Hepatocyte (in vitro differentiated cells): Measurements from ENCODE around the gene UBE2G1. TPM values are rescaled to one million over a fixed set of nuclear protein-coding genes. Genes with fewer than 3 reads are reported as not detected.

Source experiments
- DNase-seq: peaks from one replicate; pipeline ENCODE4 v3.0.0-alpha.2; 2016; ENCODE audit warnings: low spot score
- H2AFZ ChIP-seq: fragments of 200-600 bp; sonication (generic); 2 replicates; pipeline ENCODE4 v1.6.0; 2016; ENCODE audit warnings: antibody characterized with exemption, mild to moderate bottlenecking
- H3K27ac ChIP-seq: fragments of 200-600 bp; sonication (generic); 2 replicates; pipeline ENCODE4 v1.5.1; 2016; ENCODE audit warnings: mild to moderate bottlenecking
- H3K27me3 ChIP-seq: fragments of 200-600 bp; sonication (generic); 2 replicates; pipeline ENCODE4 v1.6.1; 2016
- H3K36me3 ChIP-seq: fragments of 200-600 bp; sonication (generic); replicated peaks from 2 replicates; pipeline ENCODE4 v1.5.1; 2016; ENCODE audit warnings: low read depth; ENCODE audit not compliant: insufficient read depth
- H3K4me1 ChIP-seq: fragments of 200-600 bp; sonication (generic); 2 replicates; pipeline ENCODE4 v1.5.1; 2016; ENCODE audit warnings: mild to moderate bottlenecking, moderate library complexity; ENCODE audit not compliant: insufficient read depth
- H3K4me2 ChIP-seq: fragments of 200-600 bp; sonication (generic); 2 replicates; pipeline ENCODE4 v1.6.0; 2016
- H3K4me3 ChIP-seq: fragments of 200-600 bp; sonication (generic); 2 replicates; pipeline ENCODE4 v1.5.1; 2016; ENCODE audit warnings: mild to moderate bottlenecking
- H3K79me2 ChIP-seq: fragments of 200-600 bp; sonication (generic); 2 replicates; pipeline ENCODE4 v1.6.0; 2017; ENCODE audit warnings: mild to moderate bottlenecking
- H3K9me2 ChIP-seq: fragments of 200-600 bp; sonication (generic); replicated peaks from 2 replicates; pipeline ENCODE4 v1.6.0; 2017; ENCODE audit warnings: mild to moderate bottlenecking; ENCODE audit not compliant: insufficient read depth
- H3K9me3 ChIP-seq: fragments of 200-600 bp; sonication (generic); 2 replicates; pipeline ENCODE4 v1.5.1; 2016; ENCODE audit warnings: low read depth, mild to moderate bottlenecking
- H4K20me1 ChIP-seq: fragments of 200-600 bp; sonication (generic); 2 replicates; pipeline ENCODE4 v1.6.0; 2016; ENCODE audit warnings: mild to moderate bottlenecking; ENCODE audit not compliant: insufficient read depth, poor library complexity, severe bottlenecking
- EZH2 ChIP-seq: fragments of 200-600 bp; sonication (generic); IDR thresholded peaks from 2 replicates; pipeline ENCODE4 v1.6.1; 2016; ENCODE audit warnings: antibody characterized with exemption, mild to moderate bottlenecking, borderline replicate concordance
- EZH2phosphoT487 ChIP-seq: fragments of 200-600 bp; sonication (generic); IDR thresholded peaks from one replicate; pipeline ENCODE4 v1.6.1; 2018; ENCODE audit warnings: antibody characterized with exemption, mild to moderate bottlenecking, low read depth, moderate library complexity; ENCODE audit not compliant: unreplicated experiment, severe bottlenecking
- WGBS: methylation state at CpG from one replicate; pipeline ENCODE4 v1.1.6; 2016; ENCODE audit warnings: low lambda C conversion rate; ENCODE audit errors: missing lambda C conversion rate; 5-methylcytosine and 5-hydroxymethylcytosine counted together
- polyA plus RNA-seq: library from polyadenylated mRNA; unstranded; fragments of >200 nt; fragmentation: Nextera tagmentation; extraction: Ambion mirVana; gene quantifications from 2 replicates; pipeline ENCODE4 v1.2.1, GENCODE V29; 2016
- total RNA-seq: library from RNA; depleted of rRNA; stranded (reverse); fragments of >200 nt; gene quantifications from 2 replicates; pipeline ENCODE4 v1.2.3, GENCODE V29; 2014
- TF ChIP-seq, protein P1 (sequence below): fragments of 200-600 bp; sonication (generic); IDR thresholded peaks from 2 replicates; pipeline ENCODE4 v1.5.1; 2016; ENCODE audit warnings: antibody characterized with exemption, mild to moderate bottlenecking; ENCODE audit not compliant: poor library complexity

Gene UBE2G1
- total and polyA plus RNA-seq, 2 experiments from 2014 or later, result 65.1 to 78.8 TPM

DNA sequence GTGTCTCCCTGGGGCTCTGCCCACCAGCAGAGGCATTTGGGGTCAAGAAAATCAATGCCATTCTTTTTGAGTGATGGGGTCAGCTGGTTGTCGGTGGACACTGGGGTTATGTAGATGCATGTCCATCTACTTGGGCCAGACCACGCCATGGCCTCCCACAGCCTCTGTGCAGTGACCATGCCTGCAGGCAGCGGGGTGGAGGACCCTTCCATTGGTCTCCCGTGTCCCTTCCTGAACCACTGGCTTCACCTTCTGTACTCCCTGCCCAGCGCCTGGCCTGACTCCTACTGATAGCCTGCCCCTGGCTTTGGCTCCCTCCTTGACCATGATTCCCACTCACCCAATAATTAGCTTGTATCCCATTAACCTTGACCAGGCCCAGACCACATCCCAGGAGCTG lies 39.2 kb upstream of the UBE2G1 start:
- H2AFZ ChIP-seq, result no peak overlapping the region
- 90% methylated on average over 5 of the region's 5 CpGs for WGBS
- no peaks in the 10 kb centered on the region for H3K4me1 ChIP-seq
- no peaks in the 10 kb centered on the region for H3K36me3 ChIP-seq
- no peak overlapping the region for H3K27ac ChIP-seq
- H3K4me2 ChIP-seq, result no peak overlapping the region
- no peak overlapping the region for H3K4me3 ChIP-seq
- no peak for DNase-seq
- no peaks in the 10 kb centered on the region for H3K27me3 ChIP-seq
- H3K9me2 ChIP-seq, result no peaks in the 10 kb centered on the region
- no peaks in the 10 kb centered on the region for H3K79me2 ChIP-seq
- no peak for TF ChIP-seq EZH2
- TF ChIP-seq EZH2phosphoT487, result no peak
- TF ChIP-seq, protein P1, sequence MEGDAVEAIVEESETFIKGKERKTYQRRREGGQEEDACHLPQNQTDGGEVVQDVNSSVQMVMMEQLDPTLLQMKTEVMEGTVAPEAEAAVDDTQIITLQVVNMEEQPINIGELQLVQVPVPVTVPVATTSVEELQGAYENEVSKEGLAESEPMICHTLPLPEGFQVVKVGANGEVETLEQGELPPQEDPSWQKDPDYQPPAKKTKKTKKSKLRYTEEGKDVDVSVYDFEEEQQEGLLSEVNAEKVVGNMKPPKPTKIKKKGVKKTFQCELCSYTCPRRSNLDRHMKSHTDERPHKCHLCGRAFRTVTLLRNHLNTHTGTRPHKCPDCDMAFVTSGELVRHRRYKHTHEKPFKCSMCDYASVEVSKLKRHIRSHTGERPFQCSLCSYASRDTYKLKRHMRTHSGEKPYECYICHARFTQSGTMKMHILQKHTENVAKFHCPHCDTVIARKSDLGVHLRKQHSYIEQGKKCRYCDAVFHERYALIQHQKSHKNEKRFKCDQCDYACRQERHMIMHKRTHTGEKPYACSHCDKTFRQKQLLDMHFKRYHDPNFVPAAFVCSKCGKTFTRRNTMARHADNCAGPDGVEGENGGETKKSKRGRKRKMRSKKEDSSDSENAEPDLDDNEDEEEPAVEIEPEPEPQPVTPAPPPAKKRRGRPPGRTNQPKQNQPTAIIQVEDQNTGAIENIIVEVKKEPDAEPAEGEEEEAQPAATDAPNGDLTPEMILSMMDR, result no peak
- no peaks in the 10 kb centered on the region for H4K20me1 ChIP-seq
- no peaks in the 10 kb centered on the region for H3K9me3 ChIP-seq

- Histone ChIP-seq H3K4me2 (no peak overlapping the region), H3K4me3 (no peak overlapping the region), H3K79me2 (no peaks in the 10 kb centered on the region), H3K9me3 (no peaks in the 10 kb centered on the region), H4K20me1 (no peaks in the 10 kb centered on the region), H3K4me1 (no peaks in the 10 kb centered on the region), H3K36me3 (no peaks in the 10 kb centered on the region), H3K27ac (no peak overlapping the region), H3K9me2 (no peaks in the 10 kb centered on the region), H3K27me3 (no peaks in the 10 kb centered on the region), H2AFZ (no peak overlapping the region)
- no peak for DNase-seq
- no peak for TF ChIP-seq EZH2phosphoT487
- TF ChIP-seq, protein P1, result no peak
- no peak for TF ChIP-seq EZH2
- 81% methylated on average over 7 of the region's 7 CpGs for WGBS
These were observed 38.7 kb upstream of the UBE2G1 start for GRCh38 chr17:4405038-4405669.

- no peaks in the 10 kb centered on the region for H3K27me3 ChIP-seq
- H3K4me3 ChIP-seq, result no peak overlapping the region
- TF ChIP-seq EZH2phosphoT487, result no peak
- TF ChIP-seq, protein P1, result no peak
- no peak for TF ChIP-seq EZH2
- no peak overlapping the region for H2AFZ ChIP-seq
- no peaks in the 10 kb centered on the region for H4K20me1 ChIP-seq
- no peak overlapping the region for H3K27ac ChIP-seq
- WGBS, result 93% methylated on average over 6 of the region's 6 CpGs
- H3K79me2 ChIP-seq, result no peaks in the 10 kb centered on the region
- DNase-seq, result no peak
- no peaks in the 10 kb centered on the region for H3K4me1 ChIP-seq
- no peaks in the 10 kb centered on the region for H3K9me3 ChIP-seq
- no peaks in the 10 kb centered on the region for H3K9me2 ChIP-seq
- H3K36me3 ChIP-seq, result no peaks in the 10 kb centered on the region
- H3K4me2 ChIP-seq, result no peak overlapping the region
These were observed 31.4 kb upstream of the UBE2G1 start for GRCh38 chr17:4397840-4398239.

GRCh38 chr17:4395111-4395478 lies 28.6 kb upstream of the UBE2G1 start:
- Histone ChIP-seq H3K4me3 (no peak overlapping the region), H3K36me3 (no peaks in the 10 kb centered on the region), H3K9me2 (no peaks in the 10 kb centered on the region), H3K27me3 (no peaks in the 10 kb centered on the region), H3K4me2 (no peak overlapping the region), H3K27ac (no peak overlapping the region), H3K9me3 (no peaks in the 10 kb centered on the region), H2AFZ (no peak overlapping the region), H4K20me1 (no peaks in the 10 kb centered on the region), H3K4me1 (no peaks in the 10 kb centered on the region), H3K79me2 (no peaks in the 10 kb centered on the region)
- WGBS, result 92% methylated on average over 3 of the region's 3 CpGs
- TF ChIP-seq EZH2phosphoT487 (no peak), EZH2 (no peak)
- TF ChIP-seq, protein P1, result no peak
- DNase-seq, result no peak
